ENCODE data around the gene TTI1. TPM values are rescaled to one million over a fixed set of nuclear protein-coding genes. Genes with fewer than 3 reads are reported as not detected.
A peak's percentile ranks its signal among the peaks of the same experiment; 100 is the strongest.

The TTI1 gene
- 10 to 100 TPM; 14.8 to 25.4 (median 20.3) TPM for total RNA-seq

DNA sequence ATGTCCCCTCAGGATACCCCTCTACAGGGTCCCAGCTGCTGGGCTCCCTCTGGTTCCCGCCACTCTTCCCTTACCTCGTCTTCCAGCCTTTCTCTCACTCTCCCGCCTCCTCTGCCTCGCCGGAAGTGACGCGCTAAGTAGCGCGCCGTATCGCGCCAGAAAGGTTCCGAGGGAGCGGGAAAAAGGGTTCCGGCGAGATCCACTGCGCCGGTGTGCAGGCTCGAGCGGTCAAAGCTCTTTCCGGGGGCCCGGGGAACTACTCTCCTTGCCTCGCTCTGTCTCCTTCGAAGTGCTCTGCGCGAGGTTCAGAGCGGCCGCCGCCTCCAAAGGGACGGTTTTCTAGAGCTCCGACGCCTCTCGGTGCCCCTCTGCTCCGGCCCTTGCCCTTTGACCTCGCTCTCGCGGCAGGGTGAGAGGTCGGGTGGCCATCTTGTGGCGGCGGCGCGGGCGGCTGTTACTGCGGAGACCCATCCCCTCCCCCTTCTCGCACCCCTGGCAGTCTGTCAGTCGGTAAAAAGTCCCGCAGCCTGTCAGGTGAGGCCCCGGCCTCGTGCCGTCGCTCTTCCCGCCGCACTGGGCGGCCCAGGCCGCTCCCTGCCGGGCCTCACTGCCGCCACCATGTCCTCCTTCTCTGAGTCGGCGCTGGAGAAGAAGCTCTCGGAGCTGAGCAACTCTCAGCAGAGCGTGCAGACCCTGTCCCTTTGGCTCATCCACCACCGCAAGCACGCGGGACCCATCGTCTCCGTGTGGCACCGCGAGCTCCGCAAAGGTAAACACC, at the start of gene TTI1, which contains the start of gene RPRD1B:
Gene TTI1 (minus strand): TSS at position 127 of the 778 bp plus-strand sequence. CDS start 19,640 bp downstream, outside the sequence.
Gene RPRD1B (plus strand): TSS at position 417 of the 778 bp plus-strand sequence. CDS start 202 bp downstream, at position 619.
- ATAC-seq, result peak; percentile 94
- Histone ChIP-seq H3K4me3 (peak within 1 kb of the TSS; percentile 77 to 98 (median 92)), H3K27ac (peak within 1 kb of the TSS; percentile 95 to 97 (median 96)), H3K27me3 (no peaks in the 10 kb centered on the region), H3K9me3 (no peaks in the 10 kb centered on the region), H3K4me1 (peaks cover 58 to 62% of the 10 kb centered on the region in 2 donors), H3K36me3 (peaks cover 0 to 9% of the 10 kb centered on the region in 2 donors)
- intact Hi-C loops (cut with DNase I; ENCODE audit: low total_unique reads) (loop anchor here (2.0 kb wide), 1 partner anchor 45 kb away; no protein-coding TSS in a partner anchor), in situ Hi-C loops (cut with MboI; ENCODE audit: low sequenced_read_pairs in 4 of 4) (loop anchor here in 1 of 4 donors (25.0 kb wide), 1 partner anchor 404 kb away; the partner anchor contains the start of gene SNHG17)
- TF ChIP-seq, protein P1, sequence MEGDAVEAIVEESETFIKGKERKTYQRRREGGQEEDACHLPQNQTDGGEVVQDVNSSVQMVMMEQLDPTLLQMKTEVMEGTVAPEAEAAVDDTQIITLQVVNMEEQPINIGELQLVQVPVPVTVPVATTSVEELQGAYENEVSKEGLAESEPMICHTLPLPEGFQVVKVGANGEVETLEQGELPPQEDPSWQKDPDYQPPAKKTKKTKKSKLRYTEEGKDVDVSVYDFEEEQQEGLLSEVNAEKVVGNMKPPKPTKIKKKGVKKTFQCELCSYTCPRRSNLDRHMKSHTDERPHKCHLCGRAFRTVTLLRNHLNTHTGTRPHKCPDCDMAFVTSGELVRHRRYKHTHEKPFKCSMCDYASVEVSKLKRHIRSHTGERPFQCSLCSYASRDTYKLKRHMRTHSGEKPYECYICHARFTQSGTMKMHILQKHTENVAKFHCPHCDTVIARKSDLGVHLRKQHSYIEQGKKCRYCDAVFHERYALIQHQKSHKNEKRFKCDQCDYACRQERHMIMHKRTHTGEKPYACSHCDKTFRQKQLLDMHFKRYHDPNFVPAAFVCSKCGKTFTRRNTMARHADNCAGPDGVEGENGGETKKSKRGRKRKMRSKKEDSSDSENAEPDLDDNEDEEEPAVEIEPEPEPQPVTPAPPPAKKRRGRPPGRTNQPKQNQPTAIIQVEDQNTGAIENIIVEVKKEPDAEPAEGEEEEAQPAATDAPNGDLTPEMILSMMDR (IDR thresholded peaks at IDR 0.05 in 4 of 5, conservative IDR thresholded peaks at IDR 0.05 in 1 of 5), result no peak
- peak; percentile 73 to 85 for TF ChIP-seq POLR2A (IDR thresholded peaks at IDR 0.05)
- peak; percentile 81 to 87 for DNase-seq

- intact Hi-C loops (cut with DNase I; ENCODE audit: low total_unique reads), result no loop called here
- in situ Hi-C loops (cut with MboI; ENCODE audit: low sequenced_read_pairs in 4 of 4), result no loop called here
- peaks cover 0 to 15% of the 10 kb centered on the region in 2 donors for H3K36me3 ChIP-seq
- DNase-seq (no peak), ATAC-seq (no peak)
- no peak for TF ChIP-seq POLR2A (IDR thresholded peaks at IDR 0.05)
- TF ChIP-seq, protein P1 (IDR thresholded peaks at IDR 0.05 in 4 of 5, conservative IDR thresholded peaks at IDR 0.05 in 1 of 5), result no peak
- H3K27ac ChIP-seq, result peak overlapping the region in 1 of 4 donors; percentile 7
- peaks cover 29 to 40% of the 10 kb centered on the region in 2 donors for H3K4me1 ChIP-seq
- no peaks in the 10 kb centered on the region for H3K9me3 ChIP-seq
- H3K4me3 ChIP-seq, result no peak overlapping the region
- H3K27me3 ChIP-seq, result no peaks in the 10 kb centered on the region
Observed at GRCh38 chr20:38082894-38083293, 49.6 kb upstream of the TTI1 start.

- DNase-seq, result no peak
- Histone ChIP-seq H3K27me3 (no peaks in the 10 kb centered on the region), H3K4me3 (no peak overlapping the region), H3K36me3 (peaks cover 0 to 18% of the 10 kb centered on the region in 2 donors), H3K9me3 (no peaks in the 10 kb centered on the region), H3K27ac (peak overlapping the region in 1 of 4 donors; percentile 7), H3K4me1 (peaks cover 34 to 51% of the 10 kb centered on the region in 2 donors)
- intact Hi-C loops (cut with DNase I; ENCODE audit: low total_unique reads), result no loop called here
- ATAC-seq, result no peak
- in situ Hi-C loops (cut with MboI; ENCODE audit: low sequenced_read_pairs in 4 of 4), result no loop called here
- no peak for TF ChIP-seq POLR2A (IDR thresholded peaks at IDR 0.05)
- TF ChIP-seq, protein P1 (IDR thresholded peaks at IDR 0.05 in 4 of 5, conservative IDR thresholded peaks at IDR 0.05 in 1 of 5), result no peak
Observed at GRCh38 chr20:38081575-38081974, 48.3 kb upstream of the TTI1 start.

DNA sequence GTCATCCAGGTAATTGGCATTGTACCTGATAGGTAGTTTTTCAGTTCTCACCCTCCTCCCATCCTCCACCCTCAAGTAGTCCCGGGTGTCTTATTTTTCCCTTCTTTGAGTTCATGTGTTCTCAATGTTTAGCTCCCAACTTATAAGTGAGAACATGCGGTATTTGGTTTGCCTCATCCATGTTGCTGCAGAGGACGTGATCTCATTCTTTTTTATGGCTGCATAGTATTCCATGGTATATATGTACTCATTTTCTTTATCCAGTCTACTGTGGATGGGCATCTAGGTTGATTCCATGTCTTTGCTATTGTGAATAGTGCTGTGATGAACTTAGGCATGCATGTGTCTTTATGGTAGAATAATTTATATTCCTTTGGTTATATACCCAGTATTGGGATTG, 46.1 kb upstream of the TTI1 start:
- TF ChIP-seq, protein P1 (IDR thresholded peaks at IDR 0.05 in 4 of 5, conservative IDR thresholded peaks at IDR 0.05 in 1 of 5), result no peak
- no peak for TF ChIP-seq POLR2A (IDR thresholded peaks at IDR 0.05)
- H3K27me3 ChIP-seq, result no peaks in the 10 kb centered on the region
- H3K4me3 ChIP-seq, result no peak overlapping the region
- DNase-seq, result no peak
- intact Hi-C loops (cut with DNase I; ENCODE audit: low total_unique reads) (no loop called here), in situ Hi-C loops (cut with MboI; ENCODE audit: low sequenced_read_pairs in 4 of 4) (no loop called here)
- peaks cover 54 to 67% of the 10 kb centered on the region in 2 donors for H3K4me1 ChIP-seq
- no peaks in the 10 kb centered on the region for H3K9me3 ChIP-seq
- no peak for ATAC-seq
- H3K36me3 ChIP-seq, result peaks cover 0 to 9% of the 10 kb centered on the region in 2 donors
- no peak overlapping the region for H3K27ac ChIP-seq
